HG03469 (cell line): Measurements from ENCODE around the gene ZNF775.

Experiments
- ATAC-seq: cut with Tn5 transposase; IDR thresholded peaks from one replicate; pipeline ENCODE4 v1.9.1; 2021; ENCODE audit warnings: mild to moderate bottlenecking, moderate library complexity, moderate number of reproducible peaks; ENCODE audit not compliant: unreplicated experiment

The ZNF775 gene

GRCh38 chr7:150378853-150379440, at the start of gene ZNF775:
Gene ZNF775, plus strand, starts transcription at chr7:150379330. Its CDS starts 9,141 bp downstream, at chr7:150388471.
- peak; percentile 66 for ATAC-seq

DNA sequence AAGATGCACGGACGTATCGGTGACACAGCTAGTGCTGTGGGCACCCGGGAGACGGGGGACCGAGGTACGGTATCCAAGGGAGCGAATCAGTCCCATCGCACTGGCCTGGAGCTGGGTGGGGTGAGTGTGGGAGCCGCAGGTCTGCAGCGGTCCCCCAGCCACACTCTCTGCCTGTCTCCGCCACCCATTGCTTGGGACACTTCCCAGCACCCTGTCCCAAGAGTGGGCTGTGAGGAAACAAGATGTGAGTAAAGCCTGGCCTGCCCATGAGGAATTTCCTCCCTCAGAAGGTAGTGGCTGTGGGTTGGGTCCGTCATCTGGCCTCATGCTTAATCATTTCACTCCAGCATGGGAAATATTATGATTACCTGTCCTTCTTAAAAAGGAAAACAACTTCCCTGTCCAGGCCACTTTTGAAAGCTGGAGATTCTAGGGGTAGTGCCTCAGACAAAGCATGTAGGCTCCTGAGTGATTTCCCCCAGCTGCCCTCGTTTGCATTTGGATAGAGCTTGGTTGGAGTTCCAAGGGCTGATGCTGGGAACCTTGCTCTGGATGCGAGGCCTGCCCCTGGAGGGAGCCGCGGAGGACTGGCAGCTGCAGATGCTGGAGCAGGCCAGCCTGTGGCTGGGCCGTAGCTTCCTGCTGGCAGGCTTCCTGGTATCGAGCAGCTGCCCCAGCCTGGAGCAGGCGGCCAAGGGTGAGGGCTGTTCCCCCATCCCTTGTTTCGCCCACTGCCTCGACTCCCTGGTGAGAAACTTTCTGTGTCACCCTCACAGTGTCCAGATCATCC, 49.6 kb upstream of the ZNF775 start:
- ATAC-seq = no peak

DNA sequence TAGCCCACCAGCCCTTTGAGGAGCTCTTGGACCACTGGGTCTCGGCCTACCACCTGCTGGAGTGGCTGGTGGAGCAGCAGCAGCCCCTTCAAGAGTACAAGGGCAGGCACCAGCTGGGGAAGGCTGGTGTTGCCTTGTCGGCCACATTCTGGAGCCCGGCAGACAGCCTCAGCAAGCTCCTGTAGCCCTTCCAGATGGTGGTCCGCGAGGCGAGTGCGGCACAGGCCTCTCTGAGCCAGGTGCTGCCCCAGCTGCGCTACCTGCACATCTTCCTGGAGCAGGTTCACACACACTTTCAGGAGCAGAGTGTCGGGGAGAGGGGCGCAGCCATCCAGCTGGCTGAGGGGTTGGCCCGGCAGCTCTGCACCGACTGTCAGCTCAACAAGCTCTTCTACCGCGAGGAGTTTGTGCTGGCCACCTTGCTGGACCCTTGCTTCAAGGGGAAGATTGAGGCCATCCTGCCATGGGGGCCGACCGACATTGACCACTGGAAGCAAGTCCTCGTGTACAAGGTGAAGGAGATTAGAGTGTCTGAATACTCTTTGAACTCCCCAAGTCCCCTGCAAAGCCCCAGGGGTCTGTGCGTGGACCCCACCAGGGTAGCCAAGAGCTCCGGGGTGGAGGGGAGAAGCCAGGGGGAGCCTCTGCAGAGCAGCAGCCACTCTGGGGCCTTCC, 48.8 kb upstream of the ZNF775 start:
- ATAC-seq = no peak

DNA sequence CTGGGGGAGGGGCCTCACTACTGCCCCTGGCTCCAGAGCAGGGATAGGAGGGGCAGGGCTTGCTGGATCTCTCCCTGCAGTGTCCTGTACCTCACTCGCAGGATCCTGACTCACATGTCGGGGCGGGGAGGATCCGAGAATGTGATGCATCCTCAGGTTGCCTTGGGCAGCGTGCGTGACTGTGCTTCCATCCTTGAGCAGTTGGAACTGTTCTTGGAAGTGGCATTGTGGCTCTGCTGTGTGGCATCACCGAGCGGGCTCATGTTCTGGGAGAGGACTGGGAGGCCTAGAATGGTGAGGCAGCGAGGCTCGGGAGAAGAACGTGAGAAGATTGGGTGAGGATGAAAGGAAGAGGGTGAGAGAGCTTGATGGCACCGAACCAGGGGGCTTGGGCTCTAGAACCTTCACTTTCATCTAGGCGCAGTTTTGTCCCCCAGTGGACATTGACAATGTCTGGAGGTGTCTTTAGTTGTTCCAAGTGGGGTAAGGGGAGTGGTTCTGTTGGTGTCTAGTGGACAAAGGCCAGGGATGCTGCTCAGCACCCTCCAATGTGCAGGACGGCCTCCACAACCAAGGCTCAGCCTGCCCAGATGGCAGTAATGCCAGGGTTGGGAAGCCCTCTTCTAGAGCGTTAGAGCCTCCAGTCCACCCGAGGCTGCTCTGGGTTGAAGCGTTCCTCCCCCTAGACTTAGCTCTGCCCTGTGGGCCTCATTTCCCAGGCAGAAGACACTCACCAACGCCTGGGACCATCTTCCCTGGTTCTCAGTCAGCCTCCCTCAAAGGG, 46.1 kb upstream of the ZNF775 start:
- ATAC-seq = no peak

GRCh38 chr7:150333659-150334058, 45.5 kb upstream of the ZNF775 start:
- ATAC-seq = no peak

DNA sequence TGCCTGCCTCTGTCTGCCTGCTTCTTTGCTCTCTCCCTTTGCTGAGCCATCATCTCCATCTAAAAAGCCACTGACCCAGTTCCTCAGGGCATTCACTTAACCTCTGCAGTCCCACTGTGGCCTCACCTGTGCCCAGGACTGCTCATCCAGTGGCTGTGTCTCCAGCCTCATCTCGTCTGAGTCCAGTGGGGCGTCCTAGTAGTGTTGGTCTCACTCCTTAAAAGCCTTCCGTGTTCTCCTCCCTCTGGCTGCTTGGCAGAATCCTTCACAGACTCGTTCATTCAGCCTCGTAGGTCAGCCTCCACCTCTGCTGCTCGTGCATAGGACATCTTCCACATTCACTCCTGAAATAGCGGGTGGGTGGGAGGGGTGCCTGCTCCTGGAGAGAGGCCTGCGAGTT, 45.0 kb upstream of the ZNF775 start:
- ATAC-seq = no peak

- no peak for ATAC-seq
These were observed 43.9 kb upstream of the ZNF775 start for GRCh38 chr7:150335108-150335773.

GRCh38 chr7:150335774-150336112, 43.4 kb upstream of the ZNF775 start:
- no peak for ATAC-seq

GRCh38 chr7:150336746-150337145, 42.4 kb upstream of the ZNF775 start:
- ATAC-seq = no peak

GRCh38 chr7:150337179-150337578, 42.0 kb upstream of the ZNF775 start:
- no peak for ATAC-seq

GRCh38 chr7:150337659-150338081, 41.5 kb upstream of the ZNF775 start:
- no peak for ATAC-seq

GRCh38 chr7:150338166-150338829, 40.8 kb upstream of the ZNF775 start:
- no peak for ATAC-seq

DNA sequence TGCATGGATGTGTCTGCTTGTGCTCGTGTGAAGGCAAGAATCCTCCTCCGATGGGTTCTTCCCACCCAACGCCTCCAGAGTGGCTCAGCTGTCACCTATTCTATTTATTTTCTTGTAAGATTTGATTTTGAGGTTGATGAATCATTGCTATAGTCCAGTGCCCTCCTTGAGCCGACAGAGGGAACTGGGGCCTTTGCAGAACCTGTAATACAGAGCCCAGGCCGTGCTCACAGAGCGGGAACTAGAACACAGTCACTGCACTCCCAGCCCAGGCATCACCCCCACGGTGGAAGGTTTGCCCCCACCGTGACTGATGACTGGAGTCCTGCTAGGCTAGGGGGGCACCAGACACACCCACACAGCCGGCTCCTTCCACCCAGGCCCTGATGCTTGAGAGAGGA, 39.7 kb upstream of the ZNF775 start:
- ATAC-seq = no peak

GRCh38 chr7:150340024-150340749, 38.9 kb upstream of the ZNF775 start:
- ATAC-seq = no peak

DNA sequence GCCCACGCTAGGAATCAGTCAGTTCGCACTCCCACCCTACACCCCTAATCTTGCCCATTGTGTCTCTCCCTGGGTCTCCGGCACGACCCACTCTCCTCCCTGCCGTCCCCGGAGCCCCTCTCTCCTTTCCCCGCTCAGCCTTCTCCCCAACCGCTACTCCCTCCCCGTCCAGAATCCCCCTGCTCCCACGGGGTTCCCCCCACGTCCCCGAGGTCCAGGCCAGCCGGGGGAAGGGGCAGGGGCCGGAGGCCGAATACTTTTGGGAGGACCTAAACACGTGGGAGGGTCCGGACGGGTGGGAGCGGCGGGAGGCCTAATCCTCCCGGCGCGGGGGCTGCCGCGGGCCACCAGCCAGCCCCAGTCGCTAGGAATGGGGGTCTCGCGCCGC, 38.3 kb upstream of the ZNF775 start:
- ATAC-seq = no peak

DNA sequence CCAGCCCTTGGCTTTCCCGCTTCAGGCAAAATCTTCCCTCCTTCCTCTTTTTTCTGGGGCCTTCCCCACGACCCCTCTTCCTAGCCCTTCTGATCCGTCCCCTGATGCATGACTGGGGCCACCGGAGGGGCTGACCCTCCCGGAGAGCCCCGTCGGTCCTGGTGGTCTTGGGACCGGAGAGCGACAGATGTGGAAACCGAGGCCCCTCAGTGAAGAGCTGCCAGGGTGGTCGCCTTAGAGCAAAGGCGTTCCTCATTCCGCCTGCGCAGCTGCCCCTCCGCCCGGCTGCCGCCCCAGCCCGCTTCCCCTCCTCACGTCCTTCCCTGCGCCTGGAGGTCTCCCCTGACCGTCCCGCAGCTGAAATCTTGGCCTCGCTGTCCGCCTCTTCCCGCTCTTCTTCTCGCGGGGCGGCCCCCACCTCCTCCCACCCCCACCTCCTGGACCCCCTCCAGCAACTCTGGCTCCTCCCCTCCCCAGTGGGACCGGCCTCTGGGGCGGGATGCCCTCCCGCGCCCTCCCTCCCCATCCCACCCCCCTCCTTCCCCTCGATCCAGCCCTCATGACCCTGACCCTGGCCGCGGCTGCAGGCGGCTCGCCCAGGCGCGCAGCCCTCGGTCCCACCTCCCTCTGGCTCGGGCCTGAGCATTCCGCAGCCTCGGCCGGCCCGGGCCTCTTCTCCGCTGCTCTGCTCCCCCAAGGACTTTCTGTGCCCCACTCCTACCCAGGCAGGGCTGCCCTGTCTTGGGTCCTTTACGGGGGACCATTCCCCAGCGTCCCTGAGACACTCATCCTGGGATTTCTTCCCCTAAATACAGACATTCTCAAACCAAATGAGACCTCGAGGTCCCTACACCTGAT, 37.6 kb upstream of the ZNF775 start, which contains the start of gene RARRES2:
Gene RARRES2, minus strand, starts transcription at position 367 of the 858 bp plus-strand sequence. CDS start 1,020 bp downstream, outside the sequence.
- ATAC-seq = no peak

DNA sequence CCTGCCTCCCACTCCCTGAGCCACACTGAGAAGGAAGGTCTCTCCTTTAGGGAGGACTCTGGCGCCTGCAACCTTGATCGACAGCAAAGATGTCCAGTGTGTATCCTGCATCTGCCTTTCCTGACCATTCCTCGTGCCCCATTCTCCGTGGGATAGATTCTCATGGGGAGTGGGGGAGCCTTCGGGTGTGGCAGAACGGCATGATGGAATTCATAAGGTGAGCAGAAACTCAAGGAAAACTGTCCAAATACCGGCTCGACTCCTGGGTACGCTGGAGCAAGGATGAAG, 37.1 kb upstream of the ZNF775 start:
- no peak for ATAC-seq

GRCh38 chr7:150343225-150343624, 35.9 kb upstream of the ZNF775 start:
- no peak for ATAC-seq

- no peak for ATAC-seq
These were observed 34.8 kb upstream of the ZNF775 start for GRCh38 chr7:150344299-150344698.
